ENCODE measurements around the gene IPPK.

DNA sequence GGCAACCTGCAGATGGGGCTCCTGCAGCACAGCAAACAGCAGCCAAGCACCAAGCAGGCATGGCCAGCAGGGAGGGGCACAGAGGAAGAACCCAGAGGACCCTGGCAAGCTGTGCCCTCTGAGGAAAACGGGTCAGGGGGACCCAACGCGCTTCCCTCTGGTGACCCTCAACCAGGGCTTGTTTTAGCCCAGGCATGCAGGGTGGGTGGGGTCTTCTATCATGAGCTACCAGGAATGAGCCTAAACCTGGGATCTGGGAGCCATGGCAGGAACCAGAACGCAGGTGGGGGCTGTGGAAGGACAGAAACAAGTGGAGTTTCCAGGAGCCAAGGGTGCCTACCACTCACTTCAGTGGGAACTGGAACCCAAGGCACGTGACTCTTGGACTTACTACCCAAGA is 20.9 kb downstream of the IPPK start:
- TF ChIP-seq POLR2A (IDR thresholded peaks at IDR 0.05) (no peak), CTCF (IDR thresholded peaks at IDR 0.05) (no peak), POLR2AphosphoS5 (IDR thresholded peaks at IDR 0.05) (no peak)

Data from prostate gland (tissue), 2 donors.